DMS53 treated with DMSO at 0.1 percent for 48 hours (cell line): ENCODE results near the gene EIF1.
"Not testable (repeated sequence)": the region's sequence is repeated elsewhere in the genome, so short reads cannot be mapped to it uniquely, and the experiment has no call there.

Source experiments
- DNase-seq: peaks from one replicate; lab custom pipeline; 2025; ENCODE audit not compliant: unreplicated experiment; lab: John Stamatoyannopoulos, UW

Gene EIF1

DNA sequence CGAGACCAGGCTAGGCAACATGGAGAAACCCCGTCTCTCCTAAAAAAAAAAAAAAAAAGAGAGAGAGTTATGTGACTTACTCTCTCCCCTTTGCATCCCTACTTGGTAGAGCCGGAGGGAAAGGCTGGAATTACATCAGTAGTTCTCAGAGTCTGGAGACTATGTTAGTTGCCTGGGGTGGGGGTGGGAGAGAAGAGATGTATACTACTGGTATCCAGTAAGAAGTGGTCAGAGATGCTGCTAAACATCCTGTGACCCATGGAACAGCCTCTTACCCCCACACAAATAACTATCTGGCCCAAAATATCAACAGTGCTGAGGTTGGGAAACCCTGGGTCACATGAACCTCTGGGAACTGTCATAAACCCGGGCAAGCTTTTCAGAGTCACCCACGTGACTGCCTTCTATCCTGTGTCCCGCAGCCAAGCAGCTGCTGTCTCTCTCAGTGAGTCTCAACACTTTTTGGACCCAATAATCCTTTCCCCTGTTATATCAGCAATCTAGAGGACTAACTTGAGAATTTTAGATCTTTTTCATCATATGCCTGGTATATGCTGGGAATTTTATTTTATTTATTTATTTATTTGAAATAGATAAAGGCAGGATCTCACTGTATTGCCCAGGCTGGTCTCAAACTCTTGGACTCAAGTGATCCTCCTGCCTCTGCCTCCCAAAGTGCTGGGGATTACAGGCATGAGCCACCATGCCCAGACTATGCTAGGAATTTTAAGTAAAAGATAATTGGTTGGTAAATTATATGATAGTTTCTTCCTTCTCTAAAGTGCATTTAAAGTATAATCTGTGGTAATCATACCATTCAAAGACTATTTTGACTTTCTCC is 8.7 kb downstream of the EIF1 start:
- DNase-seq: no peak

DNA sequence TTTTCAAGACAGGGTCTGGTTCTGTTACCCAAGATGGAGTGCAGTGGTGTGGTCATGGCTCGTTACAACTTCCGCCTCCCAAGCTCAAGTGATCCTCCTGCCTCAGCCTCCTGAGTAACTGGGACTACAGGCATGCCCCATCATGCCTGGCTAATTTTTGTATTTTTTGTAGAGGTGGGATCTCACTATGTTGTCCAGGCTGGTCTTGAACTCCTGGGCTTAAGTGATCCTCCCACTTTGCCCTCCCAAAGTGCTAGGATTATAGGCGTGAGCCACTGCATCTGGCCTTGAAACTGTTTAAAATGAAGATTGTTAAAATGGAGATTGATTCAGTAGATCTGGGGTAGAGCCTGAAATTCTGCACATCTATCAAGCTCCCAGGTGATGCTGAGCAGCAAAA is 12.2 kb downstream of the EIF1 start:
- DNase-seq: not testable (repeated sequence)

DNA sequence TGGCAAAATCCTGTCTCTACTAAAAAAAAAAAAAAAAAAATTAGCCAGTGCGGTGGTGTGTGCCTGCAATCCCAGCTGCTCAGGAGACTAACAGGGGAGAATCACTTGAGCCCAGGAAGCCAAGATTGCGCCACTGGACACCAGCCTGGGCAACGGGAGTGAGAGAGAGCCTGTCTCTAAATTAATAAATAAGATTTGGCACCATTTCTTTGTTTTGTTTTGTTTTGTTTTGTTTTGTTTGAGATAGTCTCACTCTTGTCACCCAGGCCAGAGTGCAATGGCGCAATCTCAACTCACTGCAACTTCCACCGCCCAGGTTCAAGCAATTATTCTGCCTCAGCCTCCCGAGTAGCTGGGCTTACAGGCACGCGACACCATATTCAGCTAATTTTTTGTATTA is 14.0 kb downstream of the EIF1 start:
- no peak for DNase-seq

DNA sequence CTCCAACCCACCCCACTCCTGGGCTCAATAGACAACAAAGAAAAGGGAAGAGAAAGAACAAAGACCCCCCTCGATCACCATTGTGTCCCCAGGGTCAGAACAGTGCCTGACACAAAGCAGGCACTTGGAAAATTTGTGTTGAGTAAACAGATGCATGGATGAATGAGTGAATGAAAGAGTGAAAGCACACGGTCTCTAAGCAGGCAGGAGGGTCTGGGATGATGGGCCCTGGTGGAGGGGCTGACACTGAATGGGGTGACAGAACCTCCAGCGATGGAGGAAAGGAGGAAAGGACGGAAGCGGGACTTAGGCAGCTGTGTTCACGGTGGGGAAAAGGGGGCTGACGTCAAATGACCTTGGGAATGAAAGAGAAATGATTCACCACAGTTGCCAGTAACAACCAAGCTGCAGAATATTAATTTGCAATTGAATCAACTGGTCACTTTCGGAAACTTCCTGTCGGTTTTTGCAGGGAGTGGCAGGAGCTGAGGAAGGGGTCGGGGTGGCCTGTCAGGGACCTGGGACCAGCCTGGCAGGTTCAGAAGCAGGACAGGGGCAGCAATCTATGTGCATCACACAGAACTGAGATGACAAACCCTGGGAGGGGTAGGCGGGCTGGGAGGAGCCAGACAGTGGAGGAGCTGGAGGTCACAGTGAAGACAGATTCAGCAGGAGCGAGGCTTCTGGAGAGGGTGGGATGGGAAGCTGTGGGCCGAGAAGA is 16.7 kb downstream of the EIF1 start:
- DNase-seq: no peak

DNA sequence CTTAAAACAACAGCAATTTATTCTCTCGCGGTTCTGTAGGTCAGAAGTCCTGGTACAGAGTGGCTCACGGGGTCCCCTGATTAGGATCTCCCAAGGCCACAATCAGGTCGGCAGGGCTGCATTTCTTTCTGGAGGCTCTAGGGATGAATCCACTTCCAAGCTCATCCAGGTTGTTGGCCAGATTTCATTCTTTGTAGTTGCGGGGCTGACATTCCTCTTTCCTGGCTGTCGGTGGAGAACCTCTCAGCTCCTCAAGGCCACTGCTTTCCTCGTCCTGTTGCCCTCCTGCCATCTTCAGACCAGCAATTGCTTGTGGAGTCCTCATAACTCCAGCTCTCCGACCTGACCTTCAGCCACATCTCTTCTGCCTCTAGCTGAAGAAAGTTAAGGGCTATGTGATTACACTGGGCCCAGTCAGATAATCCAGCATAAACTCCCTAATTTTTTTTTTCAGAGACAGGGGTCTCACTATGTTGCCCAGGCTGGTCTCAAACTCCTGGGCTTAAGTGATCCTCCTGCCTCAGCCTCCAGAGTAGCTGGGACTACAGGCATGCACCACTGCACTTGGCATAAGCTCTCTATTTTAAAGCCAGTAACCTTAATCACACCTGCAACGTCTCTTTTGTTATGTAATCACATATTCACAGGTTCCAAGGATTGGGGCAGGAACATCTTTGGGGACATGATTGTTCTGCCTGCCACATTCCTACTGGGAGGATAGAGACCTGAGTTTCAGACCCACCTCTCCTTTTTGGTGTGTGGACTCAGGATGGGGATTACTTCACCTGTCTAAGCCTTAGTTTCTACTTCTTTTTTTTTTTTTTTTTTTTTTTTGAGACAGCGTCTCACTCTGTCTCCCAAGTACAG is 19.4 kb downstream of the EIF1 start:
- no peak for DNase-seq

DNA sequence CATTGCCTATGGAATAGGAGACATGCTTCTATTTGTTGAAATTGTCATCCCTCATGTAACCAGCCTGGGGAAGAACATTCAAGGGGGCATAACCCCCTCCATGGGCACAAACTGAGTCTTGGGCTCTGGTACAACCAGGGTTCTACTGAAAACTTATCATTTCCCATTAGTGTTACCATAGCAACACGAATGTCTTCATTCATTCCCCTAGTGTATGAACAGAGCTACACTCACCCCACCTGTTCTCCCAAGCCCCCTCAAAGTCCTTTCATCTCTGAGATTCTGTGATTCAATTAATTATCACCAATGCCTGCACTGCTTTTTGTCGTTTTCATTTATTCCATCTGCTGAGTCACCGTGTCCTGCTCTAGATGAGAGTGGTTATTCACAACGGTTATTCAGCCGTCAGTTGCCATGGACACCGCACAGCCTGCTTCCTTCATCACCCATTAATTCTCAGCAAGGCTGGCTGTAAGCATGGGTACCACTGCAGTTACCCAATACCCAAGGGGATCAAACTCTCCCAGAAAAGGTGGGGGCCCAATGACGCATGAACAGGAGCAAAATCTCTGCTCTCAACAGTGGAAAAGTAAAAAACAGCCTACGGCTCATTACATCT is 21.9 kb downstream of the EIF1 start:
- DNase-seq: no peak

DNA sequence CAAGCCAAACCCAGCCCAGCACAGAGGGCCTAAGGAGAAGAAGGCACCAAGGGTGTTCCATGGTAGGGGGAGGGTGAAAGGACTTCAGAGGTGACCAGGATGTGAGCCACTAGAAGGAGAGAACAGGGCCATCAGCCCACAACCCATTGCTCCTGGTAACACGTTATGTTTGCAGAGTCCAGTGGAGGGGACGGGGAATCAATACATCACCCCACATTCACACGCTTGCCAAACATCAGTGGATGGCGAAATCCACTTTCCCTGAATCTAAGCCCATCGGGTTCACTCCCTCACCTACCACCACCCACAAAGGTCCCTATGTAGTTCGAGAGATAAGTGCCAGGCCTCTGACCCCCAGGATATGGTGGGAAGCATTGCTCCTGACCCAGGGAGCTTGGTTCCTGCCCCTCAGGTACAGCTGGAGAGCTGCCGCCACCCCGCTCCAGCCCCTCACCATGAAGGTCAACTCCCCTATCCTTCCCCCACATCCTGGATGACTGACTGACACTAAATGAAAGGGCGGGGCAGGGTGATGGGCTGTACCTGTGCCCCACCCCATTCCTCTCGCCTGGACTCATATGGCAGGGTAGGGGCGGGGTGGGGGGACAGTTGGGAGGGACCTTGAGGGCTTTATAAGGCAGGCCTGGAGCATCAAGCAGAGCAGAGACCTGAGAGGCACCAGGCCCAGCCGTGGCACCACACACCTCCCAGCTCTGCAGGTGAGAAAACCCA is 23.1 kb downstream of the EIF1 start, which contains the start of gene GAST:
TSS of gene GAST (plus strand) at position 663 of the 732 bp plus-strand sequence. CDS start 3,106 bp downstream, outside the sequence.
- DNase-seq: no peak

DNA sequence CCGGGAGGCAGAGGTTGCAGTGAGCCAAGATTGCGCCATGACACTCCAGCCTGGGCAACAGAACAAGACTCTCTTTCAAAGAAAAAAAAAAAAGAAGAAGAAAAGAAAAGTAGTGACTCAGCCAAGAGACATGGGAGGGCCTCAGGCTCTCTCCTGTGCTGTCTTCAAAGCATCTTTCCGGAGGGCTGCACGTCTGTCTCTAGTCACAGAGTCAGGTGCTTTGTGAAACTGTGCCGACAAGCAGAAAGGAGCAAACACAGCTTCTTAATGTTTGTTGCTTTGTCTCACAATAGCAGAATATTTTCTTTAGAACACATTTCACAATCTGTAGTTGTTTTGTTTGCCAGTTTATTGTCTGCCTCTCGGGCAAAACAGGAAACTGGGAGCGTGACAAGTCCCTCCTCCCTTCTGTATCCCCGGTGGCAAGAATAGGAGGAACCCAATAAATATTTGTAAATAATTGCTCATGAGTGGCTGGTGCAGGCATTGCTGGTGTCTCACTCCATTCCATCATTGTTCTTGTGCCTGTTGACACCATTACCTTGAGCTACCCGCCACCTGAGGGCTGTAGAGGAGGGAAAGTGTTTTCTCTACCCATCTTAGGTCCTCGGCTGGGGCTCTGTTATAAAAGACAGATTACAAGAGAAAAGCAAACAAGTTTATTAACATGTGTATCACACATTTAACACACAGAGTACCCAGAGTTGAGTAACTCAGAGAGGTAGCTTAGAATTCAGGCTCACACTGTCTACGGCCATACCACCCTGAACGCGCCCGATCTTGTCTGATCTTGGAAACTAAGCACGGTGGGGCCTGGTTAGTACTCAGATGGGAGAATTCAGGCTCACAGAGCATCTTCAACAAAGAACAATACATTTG is 29.0 kb downstream of the EIF1 start:
- DNase-seq: no peak

DNA sequence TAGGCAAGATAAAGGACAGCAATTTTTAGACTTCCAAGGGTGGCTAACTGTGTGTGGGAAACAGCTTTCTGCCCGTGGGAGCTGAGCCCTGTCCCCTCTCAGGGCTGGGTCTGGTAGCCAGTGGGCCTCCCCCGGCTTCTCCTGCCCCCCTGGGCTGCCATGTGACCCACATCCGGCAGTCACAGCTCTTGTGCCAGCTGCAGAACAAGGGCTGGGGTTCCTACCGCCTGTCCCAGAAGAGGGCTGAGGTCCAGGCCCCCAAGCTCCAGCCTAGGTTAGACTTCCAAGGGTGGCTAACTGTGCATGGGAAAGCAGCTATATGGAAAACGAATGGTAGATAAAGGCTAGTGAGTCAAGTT is 29.6 kb downstream of the EIF1 start:
- no peak for DNase-seq

DNA sequence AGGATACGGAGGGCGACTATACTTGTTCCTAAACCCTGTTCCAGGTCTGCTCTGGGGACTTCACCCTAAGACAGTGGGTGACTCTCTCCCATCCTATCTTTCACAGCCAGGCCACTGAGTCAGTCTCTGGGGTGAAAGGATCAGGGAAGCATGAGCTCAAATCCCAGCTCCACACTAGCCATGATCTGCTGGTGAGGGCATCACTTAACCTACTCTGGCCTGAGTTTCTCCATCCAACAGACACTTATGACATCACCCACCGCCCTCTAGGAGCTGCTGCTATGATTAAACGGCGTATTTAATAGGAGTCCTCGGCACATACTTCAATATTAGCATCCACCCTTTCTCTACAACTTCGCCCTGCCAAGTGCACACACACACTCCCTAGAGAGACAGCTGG is 33.5 kb downstream of the EIF1 start:
- DNase-seq: no peak

DNA sequence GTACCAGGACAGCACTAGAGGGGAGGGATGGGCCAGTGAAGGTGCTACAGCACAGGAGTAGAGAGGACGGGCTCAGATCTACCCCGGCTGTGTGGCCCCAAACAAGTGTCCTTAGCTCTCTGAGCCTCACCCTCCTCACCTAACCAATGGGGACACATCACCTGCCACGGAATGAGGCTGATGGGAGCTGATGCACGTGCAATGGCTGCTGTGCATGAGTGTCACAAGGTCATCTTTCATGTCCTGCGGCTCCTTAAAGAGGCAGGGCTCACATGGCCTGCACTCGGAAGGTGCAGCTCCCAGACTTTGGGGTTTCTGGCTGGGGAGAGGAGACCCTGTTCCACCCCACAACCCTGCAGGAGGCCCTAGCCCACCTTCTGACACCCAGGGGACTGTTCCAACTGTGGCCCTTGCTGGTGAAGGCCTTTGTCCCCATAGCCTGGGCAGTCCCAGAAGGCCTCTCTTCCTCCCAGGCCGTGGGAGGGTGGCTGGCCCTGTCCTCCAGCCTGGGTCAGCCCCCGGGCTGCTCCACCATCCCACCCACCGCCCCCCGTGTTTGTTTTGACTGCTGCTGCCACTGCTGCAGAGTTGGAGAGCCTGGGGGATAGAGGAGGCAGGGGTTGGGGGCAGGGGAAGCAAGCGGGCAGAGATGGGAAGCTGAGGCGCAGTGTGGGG is 35.3 kb downstream of the EIF1 start:
- no peak for DNase-seq

DNA sequence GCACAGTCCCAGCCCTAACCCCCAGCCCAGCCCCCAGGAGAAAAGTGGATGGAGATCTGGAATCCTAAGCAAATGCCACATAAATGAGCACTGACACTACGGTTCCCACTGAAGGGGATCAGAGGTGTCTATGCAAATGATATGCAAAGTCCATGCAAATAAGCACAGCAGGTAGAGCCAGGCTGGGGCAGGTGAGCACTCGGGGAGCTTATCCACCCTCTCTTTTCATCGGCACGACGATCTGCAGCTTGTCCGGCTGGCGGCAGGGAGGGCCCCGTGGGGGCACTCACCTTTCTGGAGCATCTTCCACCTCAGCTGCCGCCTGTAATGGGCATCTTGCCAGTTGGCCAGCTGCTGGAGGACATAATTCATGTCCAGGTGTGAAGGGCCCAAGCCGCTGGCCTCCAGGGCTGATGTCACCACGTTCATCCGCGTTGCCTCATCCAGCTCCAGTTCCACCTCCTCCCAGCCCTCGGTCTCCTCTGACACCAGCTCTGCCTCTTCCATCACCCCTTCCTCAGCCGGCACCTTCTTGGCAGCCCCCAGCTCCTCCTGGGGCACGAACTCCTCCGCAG is 35.9 kb downstream of the EIF1 start:
- peak; percentile 58 for DNase-seq

DNA sequence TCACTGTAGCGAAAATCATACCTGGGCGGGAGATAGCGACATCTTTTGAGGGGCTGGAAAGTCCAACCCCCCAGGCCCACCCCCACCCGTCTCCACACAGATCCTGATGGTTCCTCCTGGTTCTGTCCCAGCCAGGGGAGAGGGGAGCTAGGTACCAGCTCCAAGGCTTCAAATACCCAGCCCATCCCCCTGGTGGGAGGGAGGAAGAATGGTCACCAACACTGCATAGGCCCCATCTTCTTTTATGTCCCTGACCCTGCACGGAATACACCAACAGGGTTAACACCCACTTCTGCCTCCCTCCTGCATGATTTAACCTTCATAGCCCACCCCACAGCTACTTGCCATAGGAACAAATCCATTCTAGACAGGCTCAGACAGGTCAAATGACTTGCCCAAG is 36.4 kb downstream of the EIF1 start:
- no peak for DNase-seq

DNA sequence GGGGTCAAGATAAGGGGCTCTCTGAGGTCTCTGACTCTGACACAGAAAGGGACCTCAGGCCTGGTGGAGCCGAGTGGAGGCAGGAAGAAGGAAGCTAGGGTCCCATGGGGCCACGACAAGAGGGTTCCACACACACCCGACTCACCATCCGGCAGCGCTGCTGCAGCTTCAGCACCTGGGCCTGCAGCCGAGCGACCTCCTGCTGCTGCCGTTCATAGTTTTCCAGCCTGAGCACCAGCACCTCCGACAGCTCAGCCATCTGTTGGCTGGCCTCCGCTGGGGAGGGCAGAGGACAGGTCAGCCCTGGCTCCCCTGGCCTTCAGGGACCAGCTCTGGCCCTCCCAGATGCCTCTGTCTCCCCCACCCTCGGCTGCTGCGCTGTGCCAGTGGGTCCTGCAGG is 39.4 kb downstream of the EIF1 start:
- DNase-seq: no peak

DNA sequence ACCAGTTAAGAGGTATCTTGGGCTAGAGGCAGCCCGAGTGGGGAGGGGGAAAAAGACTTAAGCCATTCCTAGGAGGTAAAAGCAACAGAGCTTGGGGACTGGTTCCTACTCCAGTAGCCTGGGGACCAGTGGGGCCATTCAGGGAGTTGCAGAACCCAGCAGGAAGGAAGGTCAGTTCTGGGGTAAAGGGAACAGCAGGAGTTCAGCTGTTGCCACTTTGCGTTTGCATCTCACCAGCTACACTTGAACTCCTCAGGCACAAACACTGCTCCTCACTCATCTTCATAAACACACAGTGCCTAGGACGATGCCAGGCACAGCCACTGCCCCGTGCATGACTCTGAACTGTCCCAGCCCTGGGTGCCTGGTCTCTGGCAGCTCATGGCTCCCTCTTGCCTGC is 41.8 kb downstream of the EIF1 start:
- DNase-seq: no peak

DNA sequence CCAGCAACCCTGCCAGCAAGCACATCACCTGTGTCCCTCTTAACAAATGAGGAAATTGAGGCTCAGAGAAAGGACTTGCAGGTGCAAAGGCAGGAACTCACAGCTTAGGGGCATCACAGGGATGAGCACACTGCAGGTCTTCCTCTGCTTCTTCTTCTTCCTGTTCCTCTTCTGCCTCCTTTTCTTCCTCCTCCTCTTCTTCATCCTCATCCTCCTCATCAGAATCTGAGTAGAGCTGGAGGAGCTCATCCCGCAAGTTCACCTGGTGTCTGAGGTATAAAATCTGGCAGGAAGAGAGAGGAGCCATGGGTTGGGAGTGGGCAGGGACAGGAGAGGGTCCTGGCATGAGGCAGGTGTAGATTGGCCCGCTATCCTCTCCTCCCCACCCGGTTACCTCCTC is 43.2 kb downstream of the EIF1 start:
- no peak for DNase-seq

DNA sequence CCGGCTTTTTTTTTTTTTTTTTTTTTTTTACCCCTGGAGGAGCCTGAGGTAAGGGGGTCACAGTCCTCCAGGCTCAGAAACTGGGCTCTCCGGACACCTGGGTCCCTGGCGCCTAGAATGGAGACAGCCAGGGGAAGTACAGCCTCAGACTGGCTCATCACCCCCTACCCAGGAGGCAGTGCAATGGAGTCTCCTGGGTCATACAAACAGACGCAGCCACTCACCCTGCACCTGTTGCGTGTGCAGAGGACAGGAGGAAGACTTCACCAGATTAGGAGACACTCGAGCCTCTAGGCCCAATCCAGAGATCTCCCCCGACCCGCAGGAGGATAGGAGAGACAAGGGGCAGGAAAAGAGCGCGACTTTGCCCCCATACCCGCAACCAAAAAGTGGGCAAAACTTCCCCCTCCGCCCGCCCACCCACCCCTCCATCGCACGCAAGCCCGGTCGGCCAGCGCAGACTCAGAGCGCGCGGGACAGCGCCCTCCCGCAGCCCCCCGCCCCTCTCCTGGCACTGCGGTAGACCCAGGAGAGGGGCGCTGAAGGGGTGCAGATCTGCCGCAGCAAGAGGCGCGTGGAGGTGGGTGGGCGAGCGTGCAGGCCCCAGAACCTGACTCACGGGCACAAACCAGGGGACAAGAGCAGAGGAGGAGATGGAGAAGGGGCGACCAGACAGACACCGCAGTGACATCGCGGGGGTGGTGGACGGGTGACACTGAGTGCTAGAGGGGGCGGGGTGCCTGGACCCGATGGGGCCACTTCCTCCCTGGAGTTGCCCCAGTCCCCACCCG is 44.9 kb downstream of the EIF1 start:
- no peak for DNase-seq
